K562 (cell line): ENCODE results near the gene FAM53A.

Experiments used
- FOXK2 ChIP-seq, 2 experiments: fragments of 450-650 bp; IDR thresholded peaks in 1 of 2; conservative IDR thresholded peaks in 1 of 2; 2 replicates each; pipeline ENCODE4 v1.6.1; 2016; ENCODE audit warnings: low read depth in 2 of 2, mild to moderate bottlenecking in 1 of 2
- JUN ChIP-seq, 2 experiments: sonication (generic) in 1 of 2; formaldehyde crosslinking in 1 of 2; IDR thresholded peaks; 2 replicates each; pipeline versions ENCODE4 v1.6.1 to v1.8.0; 2012 to 2022; ENCODE audit warnings: borderline replicate concordance in 2 of 2, mild to moderate bottlenecking in 2 of 2, improper control_type of control experiment in 1 of 2, low read depth in 1 of 2, low read length in 1 of 2, missing genetic modification reagents in 1 of 2
- KDM5B ChIP-seq: fragments of 200-600 bp; sonication (generic); IDR thresholded peaks from 2 replicates; pipeline ENCODE4 v1.6.1; 2012; ENCODE audit warnings: low read depth, mild to moderate bottlenecking, moderate library complexity, low read length, control low read depth, inconsistent platforms; ENCODE audit not compliant: insufficient replicate concordance
- MYC ChIP-seq, 2 experiments: fragments of 250-450 bp in 1 of 2; sonication (Bioruptor Pico) in 1 of 2; IDR thresholded peaks; 2 replicates each; pipeline versions ENCODE4 v1.5.1 to v1.6.1; 2012 to 2021; ENCODE audit warnings: low read depth in 2 of 2, borderline replicate concordance in 1 of 2, improper control_type of control experiment in 1 of 2, low read length in 1 of 2, mild to moderate bottlenecking in 1 of 2, moderate library complexity in 1 of 2
- PCBP2 ChIP-seq: fragments of 200-400 bp; formaldehyde crosslinking; IDR thresholded peaks from 2 replicates; pipeline ENCODE4 v1.6.1; 2018; ENCODE audit warnings: low read length, low read depth, mild to moderate bottlenecking, moderate library complexity; ENCODE audit not compliant: poor library complexity, severe bottlenecking
- TGIF2 ChIP-seq: sonication (generic); formaldehyde crosslinking; IDR thresholded peaks from 2 replicates; pipeline ENCODE4 v1.8.1; 2022; ENCODE audit warnings: mild to moderate bottlenecking, missing genetic modification reagents, moderate library complexity
- ZNF174 ChIP-seq: fragments of 250-450 bp; sonication (Bioruptor Pico); IDR thresholded peaks from 2 replicates; pipeline ENCODE4 v1.4.0; 2020; ENCODE audit warnings: mild to moderate bottlenecking
- TF ChIP-seq, protein P1 (sequence below): fragments of 250-450 bp; sonication (Bioruptor Pico); IDR thresholded peaks from 2 replicates; pipeline ENCODE4 v1.5.0; 2021

DNA sequence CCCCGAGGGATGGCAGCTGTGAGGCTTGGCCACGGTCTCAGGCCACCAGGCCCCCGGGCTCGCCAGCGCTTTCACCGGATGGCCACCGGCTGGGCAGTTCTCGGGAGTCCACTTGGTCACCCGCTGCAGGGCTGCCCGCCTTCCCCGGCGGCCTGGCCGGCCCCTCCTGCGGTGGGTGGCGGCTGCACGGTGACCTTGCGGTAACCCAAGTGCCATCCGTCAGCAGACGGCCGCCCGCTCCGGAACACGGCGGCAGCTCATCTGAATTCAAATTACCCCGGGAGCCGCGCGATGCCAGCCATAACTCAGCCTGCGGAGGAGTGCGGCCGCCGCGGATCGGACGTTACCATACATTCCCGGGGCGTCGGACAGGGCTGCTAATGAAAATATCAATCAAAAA lies 60.7 kb downstream of the FAM53A start:
- no peak for TF ChIP-seq TGIF2
- TF ChIP-seq ZNF174: no peak
- no peak for TF ChIP-seq FOXK2 (conservative IDR thresholded peaks at IDR 0.05 in 1 of 2, IDR thresholded peaks at IDR 0.05 in 1 of 2; ENCODE audit: low read depth in 2 of 2)
- no peak for TF ChIP-seq MYC (IDR thresholded peaks at IDR 0.05; ENCODE audit: low read depth, low read length)
- no peak for TF ChIP-seq MYC (CRISPR knock-in tag; IDR thresholded peaks at IDR 0.05; ENCODE audit: borderline replicate concordance, low read depth)
- TF ChIP-seq JUN (IDR thresholded peaks at IDR 0.05; ENCODE audit: borderline replicate concordance, low read depth, low read length): no peak
- no peak for TF ChIP-seq JUN (CRISPR knock-in tag; IDR thresholded peaks at IDR 0.05; ENCODE audit: borderline replicate concordance)
- TF ChIP-seq, protein P1, sequence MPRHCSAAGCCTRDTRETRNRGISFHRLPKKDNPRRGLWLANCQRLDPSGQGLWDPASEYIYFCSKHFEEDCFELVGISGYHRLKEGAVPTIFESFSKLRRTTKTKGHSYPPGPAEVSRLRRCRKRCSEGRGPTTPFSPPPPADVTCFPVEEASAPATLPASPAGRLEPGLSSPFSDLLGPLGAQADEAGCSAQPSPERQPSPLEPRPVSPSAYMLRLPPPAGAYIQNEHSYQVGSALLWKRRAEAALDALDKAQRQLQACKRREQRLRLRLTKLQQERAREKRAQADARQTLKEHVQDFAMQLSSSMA (CRISPR knock-in tag): no peak
- TF ChIP-seq KDM5B: no peak
- no peak for TF ChIP-seq PCBP2
